GM18868 (cell line): ENCODE results near the gene ABHD12.

Source experiments
- ATAC-seq: cut with Tn5 transposase; IDR thresholded peaks from one replicate; pipeline ENCODE4 v1.9.1; 2021; ENCODE audit warnings: mild to moderate bottlenecking, moderate library complexity; ENCODE audit not compliant: unreplicated experiment

Gene ABHD12

DNA sequence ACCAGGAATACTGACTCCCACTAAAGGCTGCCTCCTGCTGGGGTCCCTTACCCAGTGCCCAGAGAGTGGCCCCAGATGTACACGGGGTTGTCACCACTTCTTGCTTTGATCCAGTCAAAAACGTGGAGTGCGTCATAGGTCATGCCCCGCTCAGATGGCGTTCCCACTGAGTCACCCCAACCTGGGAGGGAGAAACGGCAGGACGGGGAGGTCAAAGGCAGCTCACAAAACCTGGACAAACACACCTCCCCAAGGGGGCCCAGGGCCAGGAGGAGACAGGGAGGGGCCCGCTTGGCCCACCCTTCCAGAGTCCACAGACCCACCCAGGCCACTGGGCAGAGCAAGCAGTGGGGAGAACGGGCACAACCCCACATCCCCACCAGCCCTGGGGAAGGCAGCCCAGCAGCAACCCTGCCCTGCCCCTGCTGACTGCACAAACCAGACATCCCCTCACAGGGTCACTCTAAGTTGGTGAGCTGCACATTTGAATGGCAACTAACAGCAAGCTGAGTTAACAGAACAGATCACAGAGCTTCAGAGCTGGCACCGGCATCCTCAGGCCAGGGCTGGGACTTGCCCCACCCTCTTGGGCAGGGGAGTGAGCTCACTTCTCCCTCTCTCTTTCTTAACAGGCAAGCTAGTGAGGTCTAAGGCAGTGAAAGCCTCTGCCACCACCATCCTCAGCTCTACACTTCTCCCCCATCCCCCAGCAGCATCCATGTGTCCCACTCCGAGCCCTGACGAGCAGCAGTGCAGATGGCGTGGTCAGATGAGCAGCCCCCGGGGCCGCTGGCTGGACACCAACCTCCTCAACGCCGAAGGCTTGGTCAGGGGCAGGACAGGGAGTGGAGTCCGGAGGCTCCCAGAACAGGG is 81.0 kb downstream of the ABHD12 start:
- ATAC-seq: peak; percentile 40

DNA sequence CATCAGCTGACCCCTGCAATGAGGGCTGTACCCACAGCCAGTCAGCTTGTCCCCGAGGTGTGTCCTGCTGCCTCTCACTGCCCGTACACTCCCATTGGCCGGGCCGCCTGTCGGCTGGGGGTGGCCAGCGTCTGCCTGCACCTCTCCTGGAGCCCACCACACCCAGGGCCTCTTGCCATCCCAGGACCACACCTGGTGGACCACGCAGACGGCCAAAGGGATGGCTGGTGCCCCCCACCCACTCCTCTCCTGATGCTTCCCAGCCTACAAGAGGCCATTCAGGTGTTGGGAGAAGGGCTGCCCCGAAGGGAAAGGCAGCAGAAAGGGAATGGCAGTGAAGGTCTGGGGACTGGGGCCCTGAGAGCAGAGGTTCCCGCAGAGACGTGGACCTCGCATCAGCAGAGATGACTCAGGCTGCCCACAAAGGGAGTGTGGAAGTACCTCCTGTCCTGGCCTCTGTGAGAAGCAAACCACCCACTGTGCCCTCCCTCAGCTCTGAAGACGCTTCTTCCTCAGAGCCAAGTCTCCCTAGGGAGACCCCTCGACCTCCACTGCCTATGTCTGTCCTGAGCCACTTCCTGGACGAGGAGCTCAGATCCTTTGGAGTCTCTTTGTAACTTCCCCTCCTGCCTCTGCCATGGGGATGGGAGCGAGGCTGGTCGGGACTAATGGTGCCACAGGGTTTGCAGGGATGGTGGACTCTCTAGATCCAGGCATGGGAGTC is 81.8 kb downstream of the ABHD12 start:
- ATAC-seq: no peak

DNA sequence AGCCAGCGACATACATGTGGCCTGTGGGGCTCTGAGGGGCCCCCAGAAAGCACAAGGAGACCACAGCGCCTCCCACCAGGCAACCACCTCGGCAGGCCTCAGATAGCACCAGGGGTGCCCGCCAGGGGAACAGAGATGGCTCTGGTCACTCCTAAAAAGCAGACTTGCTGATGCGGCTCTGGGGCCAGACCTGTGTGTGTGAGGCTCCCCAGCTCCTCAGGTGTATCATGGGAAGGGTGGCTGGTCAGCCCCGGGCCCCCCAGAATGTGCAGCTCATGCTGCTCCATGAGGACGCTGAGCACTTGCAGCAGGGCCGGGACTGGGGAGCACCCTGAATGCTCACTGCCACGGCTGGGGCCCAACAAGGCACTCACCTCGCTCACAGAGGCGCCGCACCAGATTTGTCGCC is 82.5 kb downstream of the ABHD12 start:
- ATAC-seq: no peak

DNA sequence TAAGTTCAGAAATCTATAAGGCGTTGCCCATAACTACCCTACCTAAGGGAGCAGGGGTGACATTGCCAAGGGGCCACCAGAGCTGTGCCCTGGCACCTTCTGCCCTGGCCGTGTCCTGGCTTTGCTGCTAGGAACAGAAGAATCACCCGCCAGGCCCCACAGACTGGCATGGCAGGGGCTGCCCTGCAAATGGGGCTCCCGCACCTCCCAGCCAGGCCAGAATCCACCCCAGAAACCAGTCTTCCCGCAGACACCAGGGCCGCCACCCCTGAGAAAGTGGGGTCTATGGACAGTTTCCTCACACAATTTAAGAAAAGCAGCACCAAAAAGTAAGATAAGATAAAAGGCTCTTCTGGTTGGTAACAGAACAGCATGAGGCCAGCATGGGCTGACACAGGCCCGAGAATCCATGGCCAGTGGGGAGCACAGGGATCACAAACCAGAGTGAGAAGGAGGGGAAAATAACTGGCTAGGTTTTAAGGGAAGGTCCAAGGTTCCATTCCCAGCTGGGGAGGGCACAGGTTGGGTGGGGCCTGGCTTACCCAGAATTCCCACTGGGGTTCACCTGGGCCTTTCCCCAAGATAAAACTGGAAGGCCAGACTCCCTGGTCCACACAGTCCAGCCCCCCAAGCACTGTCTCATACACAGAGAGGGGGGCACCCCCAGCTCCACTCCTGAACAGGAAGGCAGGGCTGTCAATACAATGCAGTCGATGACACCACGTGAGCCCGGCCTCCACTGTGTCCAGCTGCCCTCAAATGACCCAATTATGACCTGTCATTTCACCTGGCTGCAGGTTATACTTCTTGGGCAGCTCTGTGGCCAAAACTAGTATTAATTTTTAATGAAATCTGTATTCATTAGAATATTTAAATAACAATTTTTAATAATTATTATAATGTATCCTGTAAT is 83.4 kb downstream of the ABHD12 start:
- ATAC-seq: no peak

DNA sequence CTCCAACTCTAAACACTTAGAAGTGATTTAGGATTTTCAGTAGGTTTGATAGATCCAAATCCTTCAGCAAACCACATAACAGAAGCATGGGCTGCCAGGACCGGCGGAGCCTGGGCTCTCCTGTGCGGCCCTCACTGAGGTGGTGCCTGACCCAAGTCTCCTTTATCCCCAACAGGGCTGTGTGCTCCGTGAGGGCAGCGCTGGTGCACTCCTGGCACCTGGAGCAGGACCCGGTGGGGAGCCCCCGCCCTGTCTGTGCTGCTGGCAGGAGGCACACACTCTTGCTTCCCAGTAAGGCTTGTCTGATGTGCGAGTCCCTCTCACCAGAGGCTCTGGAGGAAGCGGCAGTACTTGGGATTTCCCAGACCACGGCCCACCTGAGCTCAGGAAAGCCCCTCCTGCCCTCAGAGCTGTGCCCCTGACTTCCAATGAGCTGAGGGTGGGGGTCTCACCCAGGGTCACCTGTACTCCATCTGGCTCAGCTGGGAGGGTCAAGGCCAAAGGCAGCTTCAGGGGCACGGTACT is 86.5 kb downstream of the ABHD12 start:
- ATAC-seq: peak; percentile 49

DNA sequence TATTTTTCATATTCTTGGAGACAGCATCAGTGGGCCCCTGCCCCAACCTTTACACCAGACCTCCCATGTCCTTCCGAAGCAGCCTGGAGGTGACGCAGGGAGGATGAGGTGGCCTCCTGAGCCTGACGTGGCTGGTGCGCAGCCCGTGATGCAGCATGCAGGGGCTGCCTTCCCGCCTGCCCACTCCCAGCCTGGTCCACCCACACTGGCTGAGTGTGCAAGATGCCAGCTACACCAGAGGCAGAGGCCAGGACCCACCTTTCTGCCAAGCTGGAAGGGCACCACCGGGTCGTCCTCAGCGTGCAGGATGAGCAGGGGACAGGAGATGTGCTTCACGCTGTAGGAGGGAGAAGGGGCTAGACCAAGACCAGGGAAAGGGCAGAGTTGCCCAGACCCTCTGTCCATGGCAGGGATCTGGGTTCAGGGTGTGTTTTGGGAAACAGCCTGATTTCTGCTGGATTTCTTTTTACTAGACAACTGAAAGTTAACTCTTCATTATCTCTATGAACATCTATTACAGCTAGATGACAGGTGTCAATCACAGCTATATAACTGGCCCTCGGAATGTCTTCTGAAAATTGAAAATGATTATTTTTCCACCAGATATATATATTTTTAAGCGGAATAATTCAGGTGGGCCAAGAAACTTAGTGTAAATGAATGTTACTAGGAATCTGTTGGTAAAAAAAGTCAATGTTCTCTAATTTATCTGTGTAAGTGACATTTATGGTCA is 87.2 kb downstream of the ABHD12 start:
- no peak for ATAC-seq

DNA sequence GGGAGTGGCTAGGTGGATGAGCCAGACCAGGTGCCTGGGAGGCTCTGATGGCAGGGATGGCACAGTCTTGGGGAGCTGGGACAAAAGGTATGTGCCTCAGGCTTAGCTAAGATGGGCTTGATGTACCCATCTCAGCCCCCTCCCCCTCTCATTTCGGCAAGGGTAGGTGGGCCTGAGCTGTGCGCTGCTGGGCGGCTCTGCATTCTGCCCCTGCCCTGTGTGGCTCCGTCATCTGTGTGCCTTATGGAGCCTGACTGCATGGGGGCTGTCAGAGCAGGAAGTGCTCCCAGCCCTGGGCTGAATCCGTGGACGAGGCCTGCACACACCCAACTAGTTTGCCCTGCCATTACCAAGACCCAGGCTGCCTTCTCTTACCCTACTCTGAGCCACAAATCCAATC is 88.0 kb downstream of the ABHD12 start:
- ATAC-seq: no peak

DNA sequence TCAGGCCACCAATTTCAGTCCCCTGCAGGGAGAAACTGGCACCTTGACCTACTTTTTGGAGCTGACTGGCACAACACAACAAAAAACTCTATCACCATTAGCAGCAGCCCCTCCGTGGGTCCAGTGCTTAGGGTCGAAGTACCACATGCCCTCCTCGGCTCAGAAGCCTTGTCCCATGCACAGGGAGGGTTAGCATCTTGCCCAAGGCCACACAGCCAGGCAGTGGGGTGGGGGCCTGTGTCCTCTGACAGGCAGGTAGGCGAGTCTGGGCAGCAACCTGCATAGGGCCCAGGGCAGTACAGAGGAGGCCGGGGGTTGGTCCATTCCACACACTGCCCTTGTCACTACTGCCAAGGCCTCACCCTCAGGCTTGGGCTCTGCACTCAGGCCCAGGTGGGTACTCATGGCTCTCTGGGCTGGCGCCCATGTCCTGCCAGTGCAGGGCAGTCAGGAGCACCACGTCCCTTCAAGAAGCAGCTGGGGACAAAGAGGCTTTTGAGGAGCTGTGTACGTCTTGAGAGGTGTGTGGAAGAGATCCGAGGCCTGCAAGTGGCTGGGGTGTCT is 89.2 kb downstream of the ABHD12 start:
- ATAC-seq: no peak

DNA sequence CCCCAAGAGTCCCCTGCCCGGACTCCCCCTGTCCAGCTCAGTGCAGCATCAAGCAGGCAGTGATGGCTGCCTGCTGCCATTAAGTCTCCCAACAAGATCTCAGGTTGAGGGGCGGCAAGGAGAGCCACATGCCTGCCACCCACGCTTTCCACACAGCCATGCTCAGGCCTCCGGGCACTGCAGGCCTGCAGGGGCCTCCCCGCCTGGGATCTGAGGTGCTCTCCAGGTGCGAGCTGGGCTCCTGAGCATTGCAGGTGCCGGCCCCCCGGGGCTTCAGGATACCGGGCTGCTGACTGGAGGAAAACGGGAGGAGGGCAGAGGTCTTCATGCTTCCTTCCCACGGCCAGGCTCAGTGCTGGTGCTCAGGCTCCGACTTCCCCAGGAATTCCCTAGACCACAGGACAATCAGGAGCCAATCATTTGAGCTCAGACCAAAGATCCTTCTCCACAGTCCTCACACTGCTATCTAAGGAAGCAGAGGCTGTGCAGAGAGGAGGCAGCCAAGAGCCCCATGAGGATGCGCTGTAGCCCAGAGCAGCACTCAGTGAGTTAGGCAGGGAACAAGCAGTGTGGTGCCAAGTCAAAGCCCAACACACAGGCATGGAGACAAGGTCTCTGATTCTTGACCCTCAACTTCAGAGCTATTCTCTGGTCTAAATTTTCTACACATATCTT is 90.0 kb downstream of the ABHD12 start:
- no peak for ATAC-seq

DNA sequence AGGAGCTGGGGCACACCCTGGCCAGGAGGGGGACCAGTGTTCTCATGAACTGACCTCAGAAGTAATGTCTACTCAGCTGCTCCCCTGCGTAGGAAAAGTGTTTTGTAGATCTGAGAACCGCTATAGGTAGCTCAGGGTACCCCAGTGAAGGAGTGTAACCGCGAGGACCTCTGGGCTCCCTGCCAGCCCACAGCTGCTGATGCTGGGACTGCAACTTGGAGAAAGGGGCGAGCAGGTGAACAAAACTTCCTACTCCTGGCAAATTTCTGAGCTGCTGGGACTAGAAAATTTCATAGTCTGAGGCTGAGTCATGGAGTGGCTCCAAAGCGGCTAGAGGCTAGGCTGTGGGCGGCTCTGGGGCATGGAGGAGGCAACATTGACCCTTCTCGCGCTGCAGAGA is 90.8 kb downstream of the ABHD12 start:
- no peak for ATAC-seq

DNA sequence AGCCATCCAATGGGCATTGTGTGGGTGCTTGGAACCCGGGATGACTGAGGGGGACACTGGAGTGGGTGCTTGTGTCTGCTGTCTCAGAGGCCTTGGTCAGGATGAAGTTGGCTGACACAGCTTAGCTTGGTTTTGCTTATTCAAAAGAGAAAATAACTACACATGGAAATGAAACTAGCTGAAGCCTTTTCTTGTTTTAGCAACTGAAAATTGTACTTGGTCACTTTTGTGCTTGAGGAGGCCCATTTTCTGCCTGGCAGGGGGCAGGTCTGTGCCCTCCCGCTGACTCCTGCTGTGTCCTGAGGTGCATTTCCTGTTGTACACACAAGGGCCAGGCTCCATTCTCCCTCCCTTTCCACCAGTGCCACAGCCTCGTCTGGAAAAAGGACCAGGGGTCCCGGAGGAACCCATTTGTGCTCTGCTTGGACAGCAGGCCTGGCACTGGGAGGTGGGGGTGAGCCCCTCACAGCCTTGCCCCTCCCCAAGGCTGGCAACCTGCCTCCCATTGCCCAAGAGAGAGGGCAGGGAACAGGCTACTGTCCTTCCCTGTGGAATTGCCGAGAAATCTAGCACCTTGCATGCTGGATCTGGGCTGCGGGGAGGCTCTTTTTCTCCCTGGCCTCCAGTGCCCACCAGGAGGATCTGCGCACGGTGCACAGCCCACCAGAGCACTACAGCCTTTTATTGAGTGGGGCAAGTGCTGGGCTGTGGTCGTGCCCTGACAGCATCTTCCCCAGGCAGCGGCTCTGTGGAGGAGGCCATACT is 93.3 kb downstream of the ABHD12 start:
- peak; percentile 60 for ATAC-seq

DNA sequence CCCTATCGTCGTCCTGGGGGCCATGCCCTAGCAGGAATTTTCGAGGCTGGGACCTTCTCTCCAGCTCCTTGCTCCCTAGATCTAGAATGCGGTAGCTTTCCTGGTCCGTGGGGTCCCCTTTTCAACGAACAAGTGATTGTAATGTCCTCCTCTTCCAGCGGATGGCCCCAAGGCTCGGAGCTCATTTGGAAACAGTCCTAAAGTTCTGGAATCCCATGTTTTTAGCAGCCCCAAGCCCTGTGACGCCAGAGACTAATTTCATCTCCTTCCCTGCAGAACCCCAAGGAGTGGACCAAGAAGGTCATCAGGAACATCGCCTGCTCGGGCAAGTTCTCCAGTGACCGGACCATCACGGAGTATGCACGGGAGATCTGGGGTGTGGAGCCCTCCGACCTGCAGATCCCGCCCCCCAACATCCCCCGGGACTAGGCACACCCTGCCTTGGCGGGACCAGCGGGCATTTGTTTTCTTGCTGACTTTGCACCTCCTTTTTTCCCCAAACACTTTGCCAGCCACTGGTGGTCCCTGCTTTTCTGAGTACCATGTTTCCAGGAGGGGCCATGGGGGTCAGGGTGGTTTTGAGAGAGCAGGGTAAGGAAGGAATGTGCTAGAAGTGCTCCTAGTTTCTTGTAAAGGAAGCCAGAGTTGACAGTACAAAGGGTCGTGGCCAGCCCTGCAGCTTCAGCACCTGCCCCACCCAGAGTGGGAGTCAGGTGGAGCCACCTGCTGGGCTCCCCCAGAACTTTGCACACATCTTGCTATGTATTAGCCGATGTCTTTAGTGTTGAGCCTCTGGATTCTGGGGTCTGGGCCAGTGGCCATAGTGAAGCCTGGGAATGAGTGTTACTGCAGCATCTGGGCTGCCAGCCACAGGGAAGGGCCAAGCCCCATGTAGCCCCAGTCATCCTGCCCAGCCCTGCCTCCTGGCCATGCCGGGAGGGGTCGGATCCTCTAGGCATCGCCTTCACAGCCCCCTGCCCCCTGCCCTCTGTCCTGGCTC is 94.2 kb downstream of the ABHD12 start:
- ATAC-seq: peak; percentile 37

DNA sequence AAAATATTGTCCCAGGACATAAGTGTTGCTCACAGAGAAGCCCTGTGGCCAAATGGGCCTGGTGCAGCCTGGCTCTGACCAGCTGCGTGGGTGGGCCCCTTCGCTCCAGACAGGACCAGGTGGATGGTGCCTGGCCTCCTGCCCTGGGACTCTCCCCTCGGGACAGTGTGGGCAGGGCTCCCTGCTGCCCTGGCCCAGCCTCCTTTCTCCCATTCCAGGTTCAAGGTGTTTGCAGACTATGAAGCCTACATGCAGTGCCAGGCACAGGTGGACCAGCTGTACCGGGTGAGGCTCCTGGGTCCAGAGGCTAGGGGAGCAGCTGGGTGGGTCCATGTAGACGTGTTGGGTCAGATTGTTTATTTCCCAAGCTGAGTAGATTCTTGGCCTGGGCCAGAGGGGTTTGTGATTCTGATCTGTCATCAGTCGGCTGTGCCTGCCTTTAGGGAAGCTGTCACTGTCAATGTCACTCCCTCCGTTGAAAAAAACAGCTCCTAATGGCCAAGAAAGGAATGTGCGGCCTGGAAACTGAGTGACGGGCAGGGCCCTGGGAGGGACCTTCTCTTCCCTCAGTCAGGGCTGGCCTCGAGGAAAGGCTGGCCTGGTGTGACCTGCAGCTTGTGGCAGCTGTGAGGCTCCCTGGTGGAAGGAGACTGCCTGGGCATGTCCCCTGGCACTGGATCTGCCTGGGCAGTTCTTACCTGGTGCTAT is 95.1 kb downstream of the ABHD12 start:
- no peak for ATAC-seq

DNA sequence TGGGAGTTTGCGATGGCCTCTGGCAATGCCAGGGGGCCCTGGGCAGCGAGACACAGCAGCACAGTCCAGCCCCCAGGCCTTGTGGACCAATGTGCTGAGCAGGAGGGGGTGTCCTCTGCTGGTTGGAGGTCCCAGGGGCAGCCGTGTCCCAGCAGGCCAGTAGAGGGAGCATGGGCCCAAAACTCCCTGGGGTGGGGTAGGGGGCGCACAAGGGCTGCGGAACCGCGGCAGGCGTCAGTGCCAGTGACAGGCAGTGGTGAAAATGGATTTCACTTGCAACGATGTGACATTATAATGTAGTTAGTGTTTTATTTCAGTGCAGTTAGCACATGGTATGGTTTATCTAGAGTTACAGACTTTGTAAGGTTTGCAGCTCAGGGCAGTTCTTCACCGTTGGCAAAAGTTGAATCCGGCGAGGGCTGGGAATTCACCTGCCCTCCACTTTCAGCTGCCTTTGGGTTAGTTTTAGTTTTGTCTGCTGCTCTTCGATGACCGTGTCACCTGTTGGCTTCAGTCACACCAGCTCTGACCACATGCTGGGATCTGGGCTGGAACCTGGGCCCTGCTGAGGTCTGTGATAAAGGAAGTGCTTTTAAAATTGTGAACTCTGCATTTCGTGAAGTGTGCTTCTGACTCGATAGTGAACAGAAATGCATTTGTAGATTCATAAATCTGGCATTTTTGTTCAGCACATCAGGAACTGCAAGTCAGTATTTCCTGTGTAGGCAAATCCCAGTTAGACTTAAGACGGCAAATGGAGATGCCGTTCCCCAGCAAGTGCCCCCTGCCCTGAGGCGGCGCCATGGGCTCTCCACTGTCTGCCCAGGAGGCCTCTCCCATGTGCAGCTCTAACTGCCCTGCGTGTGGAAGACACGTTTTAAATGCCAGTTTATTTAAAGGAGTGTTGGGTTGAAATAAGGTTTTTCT is 95.9 kb downstream of the ABHD12 start:
- peak; percentile 37 for ATAC-seq

DNA sequence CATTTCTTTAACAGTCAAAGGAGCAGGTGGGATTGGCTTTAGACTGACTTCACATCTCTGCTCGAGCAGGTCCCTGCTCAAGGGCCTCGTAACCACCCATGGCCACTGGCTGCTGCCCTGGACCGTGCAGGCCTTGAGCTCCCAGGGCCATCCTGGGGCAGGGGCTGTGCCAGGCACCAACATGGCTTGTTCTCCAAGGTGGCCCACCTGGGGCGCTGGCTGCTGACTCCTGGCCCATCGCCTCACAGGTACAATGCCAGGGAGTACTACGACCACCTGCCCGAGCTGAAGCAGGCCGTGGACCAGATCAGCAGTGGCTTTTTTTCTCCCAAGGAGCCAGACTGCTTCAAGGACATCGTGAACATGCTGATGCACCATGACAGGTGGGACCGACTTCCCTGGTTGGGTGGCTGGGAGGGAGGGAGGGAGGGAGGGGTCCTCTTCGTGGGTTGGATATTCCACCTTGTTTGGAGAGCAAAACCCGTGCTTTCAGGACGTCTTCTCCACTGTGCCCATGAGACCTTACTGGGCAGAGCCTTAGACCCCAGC is 96.7 kb downstream of the ABHD12 start:
- ATAC-seq: no peak
